K562 (cell line): Measurements from ENCODE around the gene ZNHIT1. TPM values are rescaled to one million over a fixed set of nuclear protein-coding genes. Genes with fewer than 3 reads are reported as not detected.

Source experiments
- ATF1 ChIP-seq, 2 experiments: fragments of 450-650 bp in 1 of 2; IDR thresholded peaks; 2 replicates each; pipeline ENCODE4 v1.6.1; 2016; ENCODE audit warnings: missing compliant biosample characterization in 1 of 2, missing genetic modification characterization in 1 of 2
- ATF7 ChIP-seq: fragments of 450-650 bp; IDR thresholded peaks from 2 replicates; pipeline ENCODE4 v1.7.1; 2014; ENCODE audit warnings: mild to moderate bottlenecking, moderate library complexity
- CREB1 ChIP-seq, 2 experiments: sonication (generic) in 1 of 2; formaldehyde crosslinking in 1 of 2; IDR thresholded peaks; 2 replicates each; pipeline versions ENCODE4 v1.6.1 to v1.8.0; 2012 to 2022; ENCODE audit warnings: inconsistent platforms in 1 of 2, mild to moderate bottlenecking in 1 of 2, missing genetic modification reagents in 1 of 2, moderate library complexity in 1 of 2
- GATAD2A ChIP-seq: fragments of 450-650 bp; IDR thresholded peaks from 2 replicates; pipeline ENCODE4 v1.6.1; 2017
- HMGN3 ChIP-seq: IDR thresholded peaks from 2 replicates; pipeline ENCODE4 v1.6.1; 2011; ENCODE audit warnings: borderline replicate concordance, low read depth, mild to moderate bottlenecking, mixed read lengths, low read length; ENCODE audit not compliant: insufficient read length; ENCODE audit errors: extremely low read depth
- KDM1A ChIP-seq, 2 experiments: fragments of 450-650 bp; IDR thresholded peaks; 2 replicates each; pipeline ENCODE4 v1.6.1; 2016; ENCODE audit warnings: mild to moderate bottlenecking in 2 of 2
- LARP7 ChIP-seq: fragments of 450-650 bp; IDR thresholded peaks from 2 replicates; pipeline ENCODE4 v1.6.1; 2016
- LEF1 ChIP-seq: fragments of 450-650 bp; IDR thresholded peaks from 2 replicates; pipeline ENCODE4 v1.6.1; 2016; ENCODE audit warnings: mild to moderate bottlenecking
- MYNN ChIP-seq, 2 experiments: sonication (generic); formaldehyde crosslinking in 1 of 2; IDR thresholded peaks; 2 replicates each; pipeline versions ENCODE4 v1.5.0 to v1.6.1; 2016 to 2020; ENCODE audit warnings: antibody characterized with exemption in 1 of 2, missing genetic modification reagents in 1 of 2
- PHF21A ChIP-seq: fragments of 450-650 bp; IDR thresholded peaks from 2 replicates; pipeline ENCODE4 v1.6.1; 2017; ENCODE audit warnings: low read depth, borderline replicate concordance
- RCOR1 ChIP-seq, 2 experiments: IDR thresholded peaks; 2 replicates each; pipeline ENCODE4 v1.6.1; 2012; ENCODE audit warnings: low read depth in 2 of 2, low read length in 2 of 2, borderline replicate concordance in 1 of 2, improper control_type of control experiment in 1 of 2
- SUPT5H ChIP-seq: fragments of 450-650 bp; IDR thresholded peaks from 2 replicates; pipeline ENCODE4 v1.6.1; 2016
- ZFP30 ChIP-seq: fragments of 250-450 bp; sonication (Bioruptor Pico); IDR thresholded peaks from 2 replicates; pipeline ENCODE4 v1.8.0; 2022; ENCODE audit warnings: moderate library complexity, mild to moderate bottlenecking, inconsistent platforms, borderline replicate concordance
- polyA plus RNA-seq, 8 experiments: library from polyadenylated mRNA; depleted of rRNA in 4 of 8; stranded (reverse) in 5 of 8; unstranded in 3 of 8; fragments of >200 nt; fragmentation: Nextera tagmentation in 2 of 8; fragmentation: Illumina TruSeq in 1 of 8; extraction: Ambion mirVana in 2 of 8; extraction: Trizol in 1 of 8; gene quantifications; 2 replicates each; pipeline versions ENCODE4 v1.2.1 to v1.2.3, GENCODE V29; 2011 to 2014; ENCODE audit warnings: inconsistent platforms in 1 of 8, missing spikeins in 1 of 8
- total RNA-seq, 7 experiments: library from RNA; depleted of rRNA in 6 of 7; stranded (reverse); fragments of >200 nt in 6 of 7; fragmentation: Illumina TruSeq in 2 of 7; extraction: Trizol in 2 of 7; gene quantifications; 2 replicates each; pipeline versions ENCODE4 v1.2.1 to v1.2.3, GENCODE V29; 2011 to 2021; ENCODE audit warnings: low replicate concordance in 1 of 7
- TF ChIP-seq, protein P1 (sequence below): fragments of 250-450 bp; sonication (Bioruptor Pico); IDR thresholded peaks from 2 replicates; pipeline ENCODE4 v1.4.0; 2020
- TF ChIP-seq, protein P2 (sequence below): fragments of 250-450 bp; sonication (Bioruptor Pico); IDR thresholded peaks from 2 replicates; pipeline ENCODE4 v1.8.0; 2022; ENCODE audit warnings: inconsistent platforms
- TF ChIP-seq, protein P3 (sequence below): fragments of 150-350 bp; IDR thresholded peaks from 2 replicates; pipeline ENCODE4 v1.6.1; 2014; ENCODE audit warnings: low read depth, mild to moderate bottlenecking, low read length, borderline replicate concordance

ZNHIT1 gene
- total and polyA plus RNA-seq, 9 of the 15 experiments (the other 6 are each of a cell fraction or from before 2014, with no cell fraction given) = 6.4 to 162 (median 70.1) TPM

DNA sequence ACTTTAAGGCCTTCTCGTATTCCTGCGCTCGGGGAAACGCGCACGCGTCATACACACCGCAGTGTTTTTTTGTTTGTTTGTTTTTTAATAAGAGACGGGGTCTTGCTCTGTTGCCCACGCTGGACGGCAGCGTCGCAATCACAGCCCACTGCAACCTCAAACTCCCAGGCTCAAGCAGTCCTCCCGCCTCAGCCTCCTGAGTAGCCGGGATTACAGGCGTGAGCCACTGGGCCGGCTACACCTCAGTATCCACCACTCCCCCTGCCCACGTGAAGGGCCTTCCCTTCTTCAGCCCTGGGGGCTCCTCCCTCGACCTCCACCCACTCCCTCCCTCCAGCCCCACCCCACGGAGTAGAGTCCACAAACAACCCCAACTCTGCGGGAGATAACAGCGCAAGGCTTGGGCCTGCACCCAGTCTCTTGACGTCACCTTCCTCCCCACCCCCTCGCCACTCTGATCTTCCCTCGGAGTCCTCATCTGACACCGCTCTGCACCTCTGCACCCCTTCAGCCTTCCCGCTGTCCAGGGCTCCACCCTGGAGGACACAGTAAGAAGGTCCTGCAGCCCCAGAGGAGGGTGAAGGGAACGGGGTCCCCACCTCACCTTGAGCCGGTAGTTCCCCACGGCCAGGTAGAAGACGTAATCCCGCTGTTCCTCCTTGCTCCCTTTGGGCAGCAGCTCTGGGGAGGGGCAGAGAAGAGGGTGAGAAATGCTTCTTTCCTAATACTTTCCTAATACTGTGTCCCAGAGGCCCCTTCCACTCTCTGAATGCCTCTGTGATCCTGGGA lies 22.5 kb downstream of the ZNHIT1 start (continued):
- peak in 1 of 2 experiments; percentile 11; a peak in 1 of 4 replicates for TF ChIP-seq RCOR1 (IDR thresholded peaks at IDR 0.05; ENCODE audit: borderline replicate concordance in 1 of 2, low read depth in 2 of 2, low read length in 2 of 2)
- TF ChIP-seq PHF21A = peak; percentile 56; the same call in 1 of the 2 replicates
- no peak for TF ChIP-seq ZFP30 (CRISPR knock-in tag)
- peak; percentile 60; the same call in 1 of the 2 replicates for TF ChIP-seq LEF1
- TF ChIP-seq, protein P1, sequence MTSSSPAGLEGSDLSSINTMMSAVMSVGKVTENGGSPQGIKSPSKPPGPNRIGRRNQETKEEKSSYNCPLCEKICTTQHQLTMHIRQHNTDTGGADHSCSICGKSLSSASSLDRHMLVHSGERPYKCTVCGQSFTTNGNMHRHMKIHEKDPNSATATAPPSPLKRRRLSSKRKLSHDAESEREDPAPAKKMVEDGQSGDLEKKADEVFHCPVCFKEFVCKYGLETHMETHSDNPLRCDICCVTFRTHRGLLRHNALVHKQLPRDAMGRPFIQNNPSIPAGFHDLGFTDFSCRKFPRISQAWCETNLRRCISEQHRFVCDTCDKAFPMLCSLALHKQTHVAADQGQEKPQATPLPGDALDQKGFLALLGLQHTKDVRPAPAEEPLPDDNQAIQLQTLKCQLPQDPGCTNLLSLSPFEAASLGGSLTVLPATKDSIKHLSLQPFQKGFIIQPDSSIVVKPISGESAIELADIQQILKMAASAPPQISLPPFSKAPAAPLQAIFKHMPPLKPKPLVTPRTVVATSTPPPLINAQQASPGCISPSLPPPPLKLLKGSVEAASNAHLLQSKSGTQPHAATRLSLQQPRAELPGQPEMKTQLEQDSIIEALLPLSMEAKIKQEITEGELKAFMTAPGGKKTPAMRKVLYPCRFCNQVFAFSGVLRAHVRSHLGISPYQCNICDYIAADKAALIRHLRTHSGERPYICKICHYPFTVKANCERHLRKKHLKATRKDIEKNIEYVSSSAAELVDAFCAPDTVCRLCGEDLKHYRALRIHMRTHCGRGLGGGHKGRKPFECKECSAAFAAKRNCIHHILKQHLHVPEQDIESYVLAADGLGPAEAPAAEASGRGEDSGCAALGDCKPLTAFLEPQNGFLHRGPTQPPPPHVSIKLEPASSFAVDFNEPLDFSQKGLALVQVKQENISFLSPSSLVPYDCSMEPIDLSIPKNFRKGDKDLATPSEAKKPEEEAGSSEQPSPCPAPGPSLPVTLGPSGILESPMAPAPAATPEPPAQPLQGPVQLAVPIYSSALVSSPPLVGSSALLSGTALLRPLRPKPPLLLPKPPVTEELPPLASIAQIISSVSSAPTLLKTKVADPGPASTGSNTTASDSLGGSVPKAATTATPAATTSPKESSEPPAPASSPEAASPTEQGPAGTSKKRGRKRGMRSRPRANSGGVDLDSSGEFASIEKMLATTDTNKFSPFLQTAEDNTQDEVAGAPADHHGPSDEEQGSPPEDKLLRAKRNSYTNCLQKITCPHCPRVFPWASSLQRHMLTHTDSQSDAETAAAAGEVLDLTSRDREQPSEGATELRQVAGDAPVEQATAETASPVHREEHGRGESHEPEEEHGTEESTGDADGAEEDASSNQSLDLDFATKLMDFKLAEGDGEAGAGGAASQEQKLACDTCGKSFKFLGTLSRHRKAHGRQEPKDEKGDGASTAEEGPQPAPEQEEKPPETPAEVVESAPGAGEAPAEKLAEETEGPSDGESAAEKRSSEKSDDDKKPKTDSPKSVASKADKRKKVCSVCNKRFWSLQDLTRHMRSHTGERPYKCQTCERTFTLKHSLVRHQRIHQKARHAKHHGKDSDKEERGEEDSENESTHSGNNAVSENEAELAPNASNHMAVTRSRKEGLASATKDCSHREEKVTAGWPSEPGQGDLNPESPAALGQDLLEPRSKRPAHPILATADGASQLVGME (CRISPR knock-in tag) = no peak
- TF ChIP-seq, protein P2, sequence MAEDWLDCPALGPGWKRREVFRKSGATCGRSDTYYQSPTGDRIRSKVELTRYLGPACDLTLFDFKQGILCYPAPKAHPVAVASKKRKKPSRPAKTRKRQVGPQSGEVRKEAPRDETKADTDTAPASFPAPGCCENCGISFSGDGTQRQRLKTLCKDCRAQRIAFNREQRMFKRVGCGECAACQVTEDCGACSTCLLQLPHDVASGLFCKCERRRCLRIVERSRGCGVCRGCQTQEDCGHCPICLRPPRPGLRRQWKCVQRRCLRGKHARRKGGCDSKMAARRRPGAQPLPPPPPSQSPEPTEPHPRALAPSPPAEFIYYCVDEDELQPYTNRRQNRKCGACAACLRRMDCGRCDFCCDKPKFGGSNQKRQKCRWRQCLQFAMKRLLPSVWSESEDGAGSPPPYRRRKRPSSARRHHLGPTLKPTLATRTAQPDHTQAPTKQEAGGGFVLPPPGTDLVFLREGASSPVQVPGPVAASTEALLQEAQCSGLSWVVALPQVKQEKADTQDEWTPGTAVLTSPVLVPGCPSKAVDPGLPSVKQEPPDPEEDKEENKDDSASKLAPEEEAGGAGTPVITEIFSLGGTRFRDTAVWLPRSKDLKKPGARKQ (CRISPR knock-in tag) = 0 out of 2 replicates have a peak, but pooled peaks have one; percentile 26
- TF ChIP-seq HMGN3 = peak; percentile 42
- 0 out of 2 replicates have a peak, but pooled peaks have one; percentile 21 for TF ChIP-seq MYNN (IDR thresholded peaks at IDR 0.05)
- TF ChIP-seq MYNN (CRISPR knock-in tag; IDR thresholded peaks at IDR 0.05) = no peak
- no peak for TF ChIP-seq LARP7
- TF ChIP-seq GATAD2A = 0 out of 2 replicates have a peak, but pooled peaks have one; percentile 69
- TF ChIP-seq CREB1 (IDR thresholded peaks at IDR 0.05) = peak; percentile 60
- no peak for TF ChIP-seq CREB1 (CRISPR knock-in tag; IDR thresholded peaks at IDR 0.05)
- peak; percentile 91 for TF ChIP-seq ATF7
- peak in 1 of 2 experiments; percentile 56; a peak in 3 of 4 replicates for TF ChIP-seq KDM1A (IDR thresholded peaks at IDR 0.05)
- TF ChIP-seq SUPT5H = 0 out of 2 replicates have a peak, but pooled peaks have one; percentile 29
- TF ChIP-seq, protein P3, sequence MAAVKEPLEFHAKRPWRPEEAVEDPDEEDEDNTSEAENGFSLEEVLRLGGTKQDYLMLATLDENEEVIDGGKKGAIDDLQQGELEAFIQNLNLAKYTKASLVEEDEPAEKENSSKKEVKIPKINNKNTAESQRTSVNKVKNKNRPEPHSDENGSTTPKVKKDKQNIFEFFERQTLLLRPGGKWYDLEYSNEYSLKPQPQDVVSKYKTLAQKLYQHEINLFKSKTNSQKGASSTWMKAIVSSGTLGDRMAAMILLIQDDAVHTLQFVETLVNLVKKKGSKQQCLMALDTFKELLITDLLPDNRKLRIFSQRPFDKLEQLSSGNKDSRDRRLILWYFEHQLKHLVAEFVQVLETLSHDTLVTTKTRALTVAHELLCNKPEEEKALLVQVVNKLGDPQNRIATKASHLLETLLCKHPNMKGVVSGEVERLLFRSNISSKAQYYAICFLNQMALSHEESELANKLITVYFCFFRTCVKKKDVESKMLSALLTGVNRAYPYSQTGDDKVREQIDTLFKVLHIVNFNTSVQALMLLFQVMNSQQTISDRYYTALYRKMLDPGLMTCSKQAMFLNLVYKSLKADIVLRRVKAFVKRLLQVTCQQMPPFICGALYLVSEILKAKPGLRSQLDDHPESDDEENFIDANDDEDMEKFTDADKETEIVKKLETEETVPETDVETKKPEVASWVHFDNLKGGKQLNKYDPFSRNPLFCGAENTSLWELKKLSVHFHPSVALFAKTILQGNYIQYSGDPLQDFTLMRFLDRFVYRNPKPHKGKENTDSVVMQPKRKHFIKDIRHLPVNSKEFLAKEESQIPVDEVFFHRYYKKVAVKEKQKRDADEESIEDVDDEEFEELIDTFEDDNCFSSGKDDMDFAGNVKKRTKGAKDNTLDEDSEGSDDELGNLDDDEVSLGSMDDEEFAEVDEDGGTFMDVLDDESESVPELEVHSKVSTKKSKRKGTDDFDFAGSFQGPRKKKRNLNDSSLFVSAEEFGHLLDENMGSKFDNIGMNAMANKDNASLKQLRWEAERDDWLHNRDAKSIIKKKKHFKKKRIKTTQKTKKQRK = no peak
- TF ChIP-seq ATF1 (CRISPR knock-in tag; IDR thresholded peaks at IDR 0.05) = no peak
- TF ChIP-seq ATF1 (tag; IDR thresholded peaks at IDR 0.05) = peak; percentile 92
